ENCODE measurements around the gene UTRN.

- TF ChIP-seq, protein P1, sequence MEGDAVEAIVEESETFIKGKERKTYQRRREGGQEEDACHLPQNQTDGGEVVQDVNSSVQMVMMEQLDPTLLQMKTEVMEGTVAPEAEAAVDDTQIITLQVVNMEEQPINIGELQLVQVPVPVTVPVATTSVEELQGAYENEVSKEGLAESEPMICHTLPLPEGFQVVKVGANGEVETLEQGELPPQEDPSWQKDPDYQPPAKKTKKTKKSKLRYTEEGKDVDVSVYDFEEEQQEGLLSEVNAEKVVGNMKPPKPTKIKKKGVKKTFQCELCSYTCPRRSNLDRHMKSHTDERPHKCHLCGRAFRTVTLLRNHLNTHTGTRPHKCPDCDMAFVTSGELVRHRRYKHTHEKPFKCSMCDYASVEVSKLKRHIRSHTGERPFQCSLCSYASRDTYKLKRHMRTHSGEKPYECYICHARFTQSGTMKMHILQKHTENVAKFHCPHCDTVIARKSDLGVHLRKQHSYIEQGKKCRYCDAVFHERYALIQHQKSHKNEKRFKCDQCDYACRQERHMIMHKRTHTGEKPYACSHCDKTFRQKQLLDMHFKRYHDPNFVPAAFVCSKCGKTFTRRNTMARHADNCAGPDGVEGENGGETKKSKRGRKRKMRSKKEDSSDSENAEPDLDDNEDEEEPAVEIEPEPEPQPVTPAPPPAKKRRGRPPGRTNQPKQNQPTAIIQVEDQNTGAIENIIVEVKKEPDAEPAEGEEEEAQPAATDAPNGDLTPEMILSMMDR (conservative IDR thresholded peaks at IDR 0.05 in 1 of 2, IDR thresholded peaks at IDR 0.05 in 1 of 2; ENCODE audit: extremely low read depth in 1 of 2, insufficient read depth in 1 of 2, low read depth in 1 of 2, low read length in 2 of 2) = no peak
- no peak for TF ChIP-seq EZH2 (IDR thresholded peaks at IDR 0.05; ENCODE audit: borderline replicate concordance, low read length)
These were observed 32.6 kb downstream of the UTRN start for GRCh38 chr6:144317736-144318135.
